HFFc6 (cell line): ENCODE measurements around the gene DDX27. TPM values are rescaled to one million over a fixed set of nuclear protein-coding genes. Genes with fewer than 3 reads are reported as not detected.

Source experiments
- DNase-seq: peaks from one replicate; pipeline ENCODE4 v3.0.0-alpha.2; 2018
- H3K27ac Mint-ChIP-seq: 2 replicates; pipeline ENCODE4 v1.8.0; 2020; ENCODE audit warnings: mild to moderate bottlenecking, mixed read lengths
- H3K27me3 Mint-ChIP-seq: 2 replicates; pipeline ENCODE4 v1.8.0; 2021; ENCODE audit warnings: mild to moderate bottlenecking, moderate library complexity, mixed read lengths; ENCODE audit not compliant: insufficient read depth
- H3K36me3 Mint-ChIP-seq: 2 replicates; pipeline ENCODE4 v1.8.0; 2021; ENCODE audit warnings: low read depth, mixed read lengths
- H3K4me1 Mint-ChIP-seq: 2 replicates; pipeline ENCODE4 v1.8.0; 2020; ENCODE audit warnings: low read depth, mixed read lengths
- H3K4me3 Mint-ChIP-seq: 2 replicates; pipeline ENCODE4 v1.8.0; 2020; ENCODE audit warnings: mild to moderate bottlenecking, moderate library complexity, mixed read lengths
- H3K9me3 Mint-ChIP-seq: 2 replicates; pipeline ENCODE4 v1.8.0; 2020; ENCODE audit warnings: mild to moderate bottlenecking, mixed read lengths
- CTCF ChIP-seq: fragments of 200-600 bp; sonication (generic); IDR thresholded peaks from 2 replicates; pipeline ENCODE4 v1.5.0; 2021; ENCODE audit warnings: antibody characterized with exemption, mild to moderate bottlenecking
- total RNA-seq, 6 experiments: library from RNA; stranded (reverse); fragmentation: NEBNext Ultra II Directional; extraction: Animal tissue kit (Norgen Biotek cat#: 25700); gene quantifications; 2 replicates in 1 of 6; 3 replicates in 5 of 6; pipeline ENCODE4 v1.2.3, GENCODE V29; 2021

The DDX27 gene
- total RNA-seq, 6 experiments from 2014 or later = 26.8 to 32.2 (median 30.5) TPM

GRCh38 chr20:49285233-49285668 is 66.0 kb downstream of the DDX27 start:
- peak overlapping the region; percentile 82 for H3K27ac Mint-ChIP-seq
- H3K9me3 Mint-ChIP-seq = peaks cover 70% of the 10 kb centered on the region
- no peak for TF ChIP-seq CTCF
- H3K4me3 Mint-ChIP-seq = peak overlapping the region; percentile 100
- peaks cover 98% of the 10 kb centered on the region for H3K36me3 Mint-ChIP-seq
- H3K27me3 Mint-ChIP-seq = peaks cover 60% of the 10 kb centered on the region
- H3K4me1 Mint-ChIP-seq = peaks cover 94% of the 10 kb centered on the region
- no peak for DNase-seq

GRCh38 chr20:49285813-49286494 is 66.7 kb downstream of the DDX27 start:
- Mint-ChIP-seq H3K27ac (peak overlapping the region; percentile 82), H3K36me3 (peaks cover 98% of the 10 kb centered on the region), H3K4me3 (peak overlapping the region; percentile 100), H3K9me3 (peaks cover 63% of the 10 kb centered on the region), H3K27me3 (peaks cover 54% of the 10 kb centered on the region), H3K4me1 (peaks cover 91% of the 10 kb centered on the region)
- no peak for TF ChIP-seq CTCF
- DNase-seq = no peak

GRCh38 chr20:49286689-49287551 is 67.7 kb downstream of the DDX27 start:
- peak; percentile 40 for DNase-seq
- Mint-ChIP-seq H3K27ac (peak overlapping the region; percentile 82), H3K36me3 (peaks cover 93% of the 10 kb centered on the region), H3K27me3 (peaks cover 50% of the 10 kb centered on the region), H3K4me3 (peak overlapping the region; percentile 100), H3K9me3 (peaks cover 53% of the 10 kb centered on the region), H3K4me1 (peaks cover 86% of the 10 kb centered on the region)
- no peak for TF ChIP-seq CTCF

- peak overlapping the region; percentile 82 for H3K27ac Mint-ChIP-seq
- TF ChIP-seq CTCF = no peak
- H3K4me1 Mint-ChIP-seq = peaks cover 78% of the 10 kb centered on the region
- peaks cover 45% of the 10 kb centered on the region for H3K9me3 Mint-ChIP-seq
- H3K27me3 Mint-ChIP-seq = peaks cover 44% of the 10 kb centered on the region
- peaks cover 85% of the 10 kb centered on the region for H3K36me3 Mint-ChIP-seq
- DNase-seq = peak; percentile 55
- peak overlapping the region; percentile 100 for H3K4me3 Mint-ChIP-seq
Observed at GRCh38 chr20:49287555-49288249, 68.5 kb downstream of the DDX27 start.

GRCh38 chr20:49288250-49288751 is 69.1 kb downstream of the DDX27 start:
- Mint-ChIP-seq H3K9me3 (peaks cover 39% of the 10 kb centered on the region), H3K4me3 (peak overlapping the region; percentile 100; the same call in 1 of the 2 replicates), H3K4me1 (peaks cover 72% of the 10 kb centered on the region)

More at GRCh38 chr20:49288250-49288751, 69.1 kb downstream of the DDX27 start:
- Mint-ChIP-seq H3K36me3 (peaks cover 83% of the 10 kb centered on the region), H3K27me3 (peaks cover 38% of the 10 kb centered on the region), H3K27ac (peak overlapping the region; percentile 82)
- no peak for TF ChIP-seq CTCF
- DNase-seq = no peak
